GM12878 (cell line): ENCODE data around the gene MAGI3. TPM values are rescaled to one million over a fixed set of nuclear protein-coding genes. Genes with fewer than 3 reads are reported as not detected.

Experiments
- ATAC-seq: fragments of 200-7000 bp; cut with Tn5 transposase; 3 replicates; pipeline ENCODE4 v1.9.1; 2020; ENCODE audit warnings: mild to moderate bottlenecking, moderate library complexity
- BruUV-seq: library from RNA; stranded (reverse); fragments of 400-500 nt; replicated peaks from 2 replicates; lab custom pipeline; 2021; lab: Mats Ljungman, UMichigan
- CTCF ChIA-PET: fragments of 300-600 bp; sonication (Branson Sonifier 250); formaldehyde crosslinking; extraction: SDS; loops from one replicate; lab custom pipeline; 2021; ENCODE audit warnings: inconsistent platforms; lab: Yijun Ruan, JAX
- POLR2A ChIA-PET: fragments of 350-600 bp; formaldehyde crosslinking; extraction: SDS; loops from one replicate; lab custom pipeline; 2021; ENCODE audit warnings: inconsistent platforms; lab: Charles Lee
- RAD21 ChIA-PET: fragments of 300-600 bp; sonication (Branson Sonifier 250); formaldehyde crosslinking; loops from one replicate; lab custom pipeline; 2023; ENCODE audit warnings: antibody characterized with exemption; ENCODE audit not compliant: unreplicated experiment; lab: Charles Lee
- SMC1A ChIA-PET: fragments of 300-600 bp; sonication (Branson Sonifier 250); formaldehyde crosslinking; loops from one replicate; lab custom pipeline; 2023; ENCODE audit not compliant: unreplicated experiment, uncharacterized antibody; lab: Charles Lee
- DNase-seq: peaks from one replicate; pipeline ENCODE4 v3.0.0-alpha.2; 2011; ENCODE audit warnings: low read depth, low spot score
- FAIRE-seq: peaks from 3 replicates; lab custom pipeline; 2011; peaks lifted over from hg19 to GRCh38; lab: Jason Lieb, UNC
- H2AFZ ChIP-seq: 2 replicates; pipeline ENCODE4 v1.6.0; 2011; ENCODE audit warnings: low read depth, low read length, control low read depth; ENCODE audit not compliant: control insufficient read depth
- H3K27ac ChIP-seq: 2 replicates; pipeline ENCODE4 v1.5.1; 2011; ENCODE audit warnings: control low read depth; ENCODE audit not compliant: control insufficient read depth, insufficient read depth
- H3K27me3 ChIP-seq, 2 experiments: replicated peaks in 1 of 2; 2 replicates each; pipeline versions ENCODE4 v1.6.0 to v1.6.1; 2011; ENCODE audit warnings: low read length in 1 of 2; ENCODE audit not compliant: control insufficient read depth in 2 of 2, insufficient read depth in 2 of 2
- H3K36me3 ChIP-seq, 2 experiments: 2 replicates each; pipeline ENCODE4 v1.5.1; 2011; ENCODE audit warnings: low read length in 1 of 2; ENCODE audit not compliant: control insufficient read depth in 2 of 2, insufficient read depth in 2 of 2
- H3K4me1 ChIP-seq: 2 replicates; pipeline ENCODE4 v1.6.1; 2011; ENCODE audit warnings: mild to moderate bottlenecking, low read length, moderate library complexity, mixed read lengths; ENCODE audit not compliant: control insufficient read depth, insufficient read depth
- H3K4me2 ChIP-seq: 2 replicates; pipeline ENCODE4 v1.6.0; 2011; ENCODE audit warnings: control low read depth; ENCODE audit not compliant: control insufficient read depth, insufficient read depth
- H3K4me3 ChIP-seq: fragments of 200-600 bp; sonication (generic); 2 replicates; pipeline ENCODE4 v1.5.1; 2016
- H3K79me2 ChIP-seq: 2 replicates; pipeline ENCODE4 v1.6.0; 2011; ENCODE audit warnings: low read length; ENCODE audit not compliant: control insufficient read depth, insufficient read depth
- H3K9ac ChIP-seq: 2 replicates; pipeline ENCODE4 v1.8.0; 2011; ENCODE audit warnings: low read length, control low read depth, mixed read lengths; ENCODE audit not compliant: control insufficient read depth, insufficient read depth
- H3K9me3 ChIP-seq: replicated peaks from 3 replicates; pipeline ENCODE4 v1.5.1; 2011; ENCODE audit warnings: mild to moderate bottlenecking, low read length; ENCODE audit not compliant: control insufficient read depth, insufficient read depth
- H4K20me1 ChIP-seq: 2 replicates; pipeline ENCODE4 v1.6.0; 2011; ENCODE audit not compliant: control insufficient read depth, insufficient read depth
- CHD1 ChIP-seq: IDR thresholded peaks from 2 replicates; pipeline ENCODE4 v1.6.1; 2012; ENCODE audit warnings: low read depth, low read length, improper control_type of control experiment
- CREM ChIP-seq: IDR thresholded peaks from 2 replicates; pipeline ENCODE4 v1.6.1; 2014; ENCODE audit warnings: antibody characterized with exemption, low read depth
- DPF2 ChIP-seq: fragments of 450-650 bp; IDR thresholded peaks from 2 replicates; pipeline ENCODE4 v1.6.1; 2017; ENCODE audit warnings: mild to moderate bottlenecking
- EGR1 ChIP-seq, 2 experiments: IDR thresholded peaks; 1 replicate in 1 of 2; 2 replicates in 1 of 2; pipeline ENCODE4 v1.6.1; 2011 to 2012; ENCODE audit warnings: low read depth in 2 of 2, low read length in 2 of 2, borderline replicate concordance in 1 of 2, mild to moderate bottlenecking in 1 of 2, moderate library complexity in 1 of 2
- ESRRA ChIP-seq: IDR thresholded peaks from 2 replicates; pipeline ENCODE4 v1.6.1; 2012; ENCODE audit warnings: mild to moderate bottlenecking, low read length, improper control_type of control experiment
- HDAC6 ChIP-seq: fragments of 200-600 bp; sonication (generic); IDR thresholded peaks from one replicate; pipeline ENCODE4 v1.8.0; 2017; ENCODE audit warnings: antibody characterized with exemption; ENCODE audit not compliant: unreplicated experiment
- IRF3 ChIP-seq: fragments of 450-650 bp; IDR thresholded peaks from 2 replicates; pipeline ENCODE4 v1.6.1; 2014; ENCODE audit warnings: mild to moderate bottlenecking
- NFIC ChIP-seq: IDR thresholded peaks from 2 replicates; pipeline ENCODE4 v1.6.1; 2012; ENCODE audit warnings: low read depth, mild to moderate bottlenecking, inconsistent platforms, low read length, moderate library complexity
- NFYA ChIP-seq: IDR thresholded peaks from 2 replicates; pipeline ENCODE4 v1.6.1; 2011; ENCODE audit warnings: low read depth, mild to moderate bottlenecking, low read length, improper control_type of control experiment, borderline replicate concordance
- POLR2A ChIP-seq: IDR thresholded peaks from 2 replicates; pipeline ENCODE4 v1.6.1; 2011; ENCODE audit warnings: low read depth, mild to moderate bottlenecking, low read length
- RFX5 ChIP-seq: IDR thresholded peaks from 2 replicates; pipeline ENCODE4 v1.6.1; 2011; ENCODE audit warnings: low read depth, low read length, improper control_type of control experiment
- TARDBP ChIP-seq: IDR thresholded peaks from 2 replicates; pipeline ENCODE4 v1.6.1; 2016; ENCODE audit warnings: borderline replicate concordance
- WGBS: methylation state at CpG from one replicate; pipeline ENCODE4 v1.1.6; 2016; ENCODE audit warnings: low lambda C conversion rate; ENCODE audit not compliant: insufficient replicate concordance, insufficient coverage; ENCODE audit errors: missing lambda C conversion rate; 5-methylcytosine and 5-hydroxymethylcytosine counted together
- in situ Hi-C: fragments of 300-500 bp; cut with MboI; formaldehyde crosslinking; loops from 9 replicates; pipeline ENCODE4 v1.14.3; 2018; ENCODE audit warnings: mixed read lengths
- intact Hi-C: fragments of 100-400 bp; cut with micrococcal nuclease; formaldehyde crosslinking; loops from one replicate; pipeline ENCODE4 v1.14.2; 2022; ENCODE audit not compliant: unreplicated experiment
- polyA plus RNA-seq, 11 experiments: library from polyadenylated mRNA; depleted of rRNA in 4 of 11; unstranded in 6 of 11; stranded (reverse) in 5 of 11; fragments of >200 nt; fragmentation: Nextera tagmentation in 4 of 11; fragmentation: Illumina TruSeq in 1 of 11; extraction: Ambion mirVana in 4 of 11; extraction: Trizol in 1 of 11; gene quantifications; 1 replicate in 1 of 11; 2 replicates in 10 of 11; pipeline versions ENCODE4 v1.2.1 to v1.2.3, GENCODE V29; 2011 to 2016; ENCODE audit warnings: inconsistent platforms in 2 of 11, missing spikeins in 2 of 11, low read depth in 1 of 11
- total RNA-seq, 4 experiments: library from RNA; depleted of rRNA in 3 of 4; stranded (reverse); fragments of >200 nt in 3 of 4; fragmentation: Illumina TruSeq in 1 of 4; extraction: Trizol in 1 of 4; gene quantifications; 2 replicates each; pipeline versions ENCODE4 v1.2.1 to v1.2.3, GENCODE V29; 2013 to 2021
- TF ChIP-seq, protein P1 (sequence below): fragments of 450-650 bp; conservative IDR thresholded peaks from 2 replicates; pipeline ENCODE4 v1.6.1; 2017; ENCODE audit warnings: mild to moderate bottlenecking, moderate library complexity
- TF ChIP-seq, protein P2 (sequence below): IDR thresholded peaks from 2 replicates; pipeline ENCODE4 v1.6.1; 2012; ENCODE audit warnings: improper control_type of control experiment, low read depth, low read length; ENCODE audit not compliant: insufficient replicate concordance

Gene MAGI3
- total and polyA plus RNA-seq, 10 of the 15 experiments (the other 5 are each of a cell fraction or from before 2014, with no cell fraction given): 0.17 to 0.65 (median 0.32) TPM

- no peak overlapping the region for H3K27ac ChIP-seq
- no peaks in the 10 kb centered on the region for H3K27me3 ChIP-seq
- H3K79me2 ChIP-seq: no peaks in the 10 kb centered on the region
- DNase-seq (no peak), ATAC-seq (no peak), FAIRE-seq (no peak)
- BruUV-seq: no TSS peak
- POLR2A ChIA-PET: no interaction called here
- SMC1A ChIA-PET: no interaction called here
- no peak overlapping the region for H3K9ac ChIP-seq
- H4K20me1 ChIP-seq: no peaks in the 10 kb centered on the region
- TF ChIP-seq, protein P1, sequence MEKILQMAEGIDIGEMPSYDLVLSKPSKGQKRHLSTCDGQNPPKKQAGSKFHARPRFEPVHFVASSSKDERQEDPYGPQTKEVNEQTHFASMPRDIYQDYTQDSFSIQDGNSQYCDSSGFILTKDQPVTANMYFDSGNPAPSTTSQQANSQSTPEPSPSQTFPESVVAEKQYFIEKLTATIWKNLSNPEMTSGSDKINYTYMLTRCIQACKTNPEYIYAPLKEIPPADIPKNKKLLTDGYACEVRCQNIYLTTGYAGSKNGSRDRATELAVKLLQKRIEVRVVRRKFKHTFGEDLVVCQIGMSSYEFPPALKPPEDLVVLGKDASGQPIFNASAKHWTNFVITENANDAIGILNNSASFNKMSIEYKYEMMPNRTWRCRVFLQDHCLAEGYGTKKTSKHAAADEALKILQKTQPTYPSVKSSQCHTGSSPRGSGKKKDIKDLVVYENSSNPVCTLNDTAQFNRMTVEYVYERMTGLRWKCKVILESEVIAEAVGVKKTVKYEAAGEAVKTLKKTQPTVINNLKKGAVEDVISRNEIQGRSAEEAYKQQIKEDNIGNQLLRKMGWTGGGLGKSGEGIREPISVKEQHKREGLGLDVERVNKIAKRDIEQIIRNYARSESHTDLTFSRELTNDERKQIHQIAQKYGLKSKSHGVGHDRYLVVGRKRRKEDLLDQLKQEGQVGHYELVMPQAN: no peak
- TF ChIP-seq POLR2A (no peak), CHD1 (no peak), HDAC6 (no peak), TARDBP (no peak), NFIC (no peak), CREM (no peak), IRF3 (no peak), EGR1 (IDR thresholded peaks at IDR 0.05; ENCODE audit: borderline replicate concordance in 1 of 2, low read depth in 2 of 2, low read length in 2 of 2) (no peak), DPF2 (no peak), ESRRA (no peak), NFYA (no peak), RFX5 (no peak)
- TF ChIP-seq, protein P2, sequence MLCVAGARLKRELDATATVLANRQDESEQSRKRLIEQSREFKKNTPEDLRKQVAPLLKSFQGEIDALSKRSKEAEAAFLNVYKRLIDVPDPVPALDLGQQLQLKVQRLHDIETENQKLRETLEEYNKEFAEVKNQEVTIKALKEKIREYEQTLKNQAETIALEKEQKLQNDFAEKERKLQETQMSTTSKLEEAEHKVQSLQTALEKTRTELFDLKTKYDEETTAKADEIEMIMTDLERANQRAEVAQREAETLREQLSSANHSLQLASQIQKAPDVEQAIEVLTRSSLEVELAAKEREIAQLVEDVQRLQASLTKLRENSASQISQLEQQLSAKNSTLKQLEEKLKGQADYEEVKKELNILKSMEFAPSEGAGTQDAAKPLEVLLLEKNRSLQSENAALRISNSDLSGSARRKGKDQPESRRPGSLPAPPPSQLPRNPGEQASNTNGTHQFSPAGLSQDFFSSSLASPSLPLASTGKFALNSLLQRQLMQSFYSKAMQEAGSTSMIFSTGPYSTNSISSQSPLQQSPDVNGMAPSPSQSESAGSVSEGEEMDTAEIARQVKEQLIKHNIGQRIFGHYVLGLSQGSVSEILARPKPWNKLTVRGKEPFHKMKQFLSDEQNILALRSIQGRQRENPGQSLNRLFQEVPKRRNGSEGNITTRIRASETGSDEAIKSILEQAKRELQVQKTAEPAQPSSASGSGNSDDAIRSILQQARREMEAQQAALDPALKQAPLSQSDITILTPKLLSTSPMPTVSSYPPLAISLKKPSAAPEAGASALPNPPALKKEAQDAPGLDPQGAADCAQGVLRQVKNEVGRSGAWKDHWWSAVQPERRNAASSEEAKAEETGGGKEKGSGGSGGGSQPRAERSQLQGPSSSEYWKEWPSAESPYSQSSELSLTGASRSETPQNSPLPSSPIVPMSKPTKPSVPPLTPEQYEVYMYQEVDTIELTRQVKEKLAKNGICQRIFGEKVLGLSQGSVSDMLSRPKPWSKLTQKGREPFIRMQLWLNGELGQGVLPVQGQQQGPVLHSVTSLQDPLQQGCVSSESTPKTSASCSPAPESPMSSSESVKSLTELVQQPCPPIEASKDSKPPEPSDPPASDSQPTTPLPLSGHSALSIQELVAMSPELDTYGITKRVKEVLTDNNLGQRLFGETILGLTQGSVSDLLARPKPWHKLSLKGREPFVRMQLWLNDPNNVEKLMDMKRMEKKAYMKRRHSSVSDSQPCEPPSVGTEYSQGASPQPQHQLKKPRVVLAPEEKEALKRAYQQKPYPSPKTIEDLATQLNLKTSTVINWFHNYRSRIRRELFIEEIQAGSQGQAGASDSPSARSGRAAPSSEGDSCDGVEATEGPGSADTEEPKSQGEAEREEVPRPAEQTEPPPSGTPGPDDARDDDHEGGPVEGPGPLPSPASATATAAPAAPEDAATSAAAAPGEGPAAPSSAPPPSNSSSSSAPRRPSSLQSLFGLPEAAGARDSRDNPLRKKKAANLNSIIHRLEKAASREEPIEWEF: no peak
- no peaks in the 10 kb centered on the region for H3K36me3 ChIP-seq
- H3K9me3 ChIP-seq: no peaks in the 10 kb centered on the region
- intact Hi-C loops (no loop called here), in situ Hi-C loops (no loop called here)
- H2AFZ ChIP-seq: no peak overlapping the region
- no peaks in the 10 kb centered on the region for H3K4me1 ChIP-seq
- H3K4me3 ChIP-seq: no peak overlapping the region
- CTCF ChIA-PET: no interaction called here
- RAD21 ChIA-PET: no interaction called here
- WGBS: 62% methylated on average over 6 of the region's 6 CpGs
- H3K4me2 ChIP-seq: no peak overlapping the region
Measured at GRCh38 chr1:113542221-113542701, 151.9 kb downstream of the MAGI3 start.
